Mammary microvascular endothelial cell (primary cell): Measurements from ENCODE around the gene ORC6. TPM values are rescaled to one million over a fixed set of nuclear protein-coding genes. Genes with fewer than 3 reads are reported as not detected.

Source experiments
- total RNA-seq: library from RNA; depleted of rRNA; stranded (reverse); fragments of >200 nt; gene quantifications from 2 replicates; pipeline ENCODE4 v1.2.3, GENCODE V29; 2015

The ORC6 gene, protein sequence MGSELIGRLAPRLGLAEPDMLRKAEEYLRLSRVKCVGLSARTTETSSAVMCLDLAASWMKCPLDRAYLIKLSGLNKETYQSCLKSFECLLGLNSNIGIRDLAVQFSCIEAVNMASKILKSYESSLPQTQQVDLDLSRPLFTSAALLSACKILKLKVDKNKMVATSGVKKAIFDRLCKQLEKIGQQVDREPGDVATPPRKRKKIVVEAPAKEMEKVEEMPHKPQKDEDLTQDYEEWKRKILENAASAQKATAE
- total RNA-seq, result 17.6 and 22.5 TPM in 2 replicates

DNA sequence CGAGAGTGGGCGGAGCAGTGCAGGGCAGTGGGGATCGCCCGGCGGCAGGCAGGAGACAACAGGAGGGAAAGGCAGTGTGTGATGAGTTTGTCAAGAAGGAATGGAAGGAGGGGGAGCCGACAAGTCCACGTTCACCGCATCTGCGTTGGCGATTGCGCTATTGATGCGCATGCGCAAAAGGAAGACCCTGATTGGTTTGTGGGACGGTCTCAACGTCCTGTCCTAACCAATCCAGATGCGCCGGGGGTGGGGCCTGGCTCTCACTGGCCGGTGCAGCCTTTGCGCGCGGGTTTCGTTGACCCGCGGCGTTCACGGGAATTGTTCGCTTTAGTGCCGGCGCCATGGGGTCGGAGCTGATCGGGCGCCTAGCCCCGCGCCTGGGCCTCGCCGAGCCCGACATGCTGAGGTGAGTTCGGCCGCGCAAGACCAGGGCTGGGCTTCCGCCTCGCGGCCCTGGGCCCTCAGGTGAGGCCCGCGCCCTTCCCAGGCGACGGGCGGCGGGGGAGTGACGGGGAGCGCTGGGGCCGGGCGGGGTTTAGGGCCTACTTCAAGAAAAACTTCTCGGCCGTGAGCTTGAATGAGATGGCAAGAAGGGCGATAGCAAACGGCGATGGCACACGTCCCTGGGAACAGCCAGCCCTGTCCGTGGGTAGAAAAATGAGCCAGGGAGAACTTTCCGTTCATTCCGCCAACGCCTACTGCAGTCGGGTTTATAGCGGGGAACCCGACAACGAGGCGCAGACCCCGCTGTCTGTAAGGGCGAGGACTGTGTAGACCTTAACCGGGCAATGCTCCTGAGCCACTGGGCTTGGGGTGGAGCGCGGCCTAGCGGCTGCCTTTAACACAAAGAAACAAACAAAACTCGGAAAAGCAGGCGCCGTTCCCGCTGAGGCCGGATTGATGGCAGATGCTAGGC, at the start of gene ORC6:
ORC6 (plus strand) TSS at position 295 of the 916 bp plus-strand sequence; CDS start at position 342, 47 bp downstream.

DNA sequence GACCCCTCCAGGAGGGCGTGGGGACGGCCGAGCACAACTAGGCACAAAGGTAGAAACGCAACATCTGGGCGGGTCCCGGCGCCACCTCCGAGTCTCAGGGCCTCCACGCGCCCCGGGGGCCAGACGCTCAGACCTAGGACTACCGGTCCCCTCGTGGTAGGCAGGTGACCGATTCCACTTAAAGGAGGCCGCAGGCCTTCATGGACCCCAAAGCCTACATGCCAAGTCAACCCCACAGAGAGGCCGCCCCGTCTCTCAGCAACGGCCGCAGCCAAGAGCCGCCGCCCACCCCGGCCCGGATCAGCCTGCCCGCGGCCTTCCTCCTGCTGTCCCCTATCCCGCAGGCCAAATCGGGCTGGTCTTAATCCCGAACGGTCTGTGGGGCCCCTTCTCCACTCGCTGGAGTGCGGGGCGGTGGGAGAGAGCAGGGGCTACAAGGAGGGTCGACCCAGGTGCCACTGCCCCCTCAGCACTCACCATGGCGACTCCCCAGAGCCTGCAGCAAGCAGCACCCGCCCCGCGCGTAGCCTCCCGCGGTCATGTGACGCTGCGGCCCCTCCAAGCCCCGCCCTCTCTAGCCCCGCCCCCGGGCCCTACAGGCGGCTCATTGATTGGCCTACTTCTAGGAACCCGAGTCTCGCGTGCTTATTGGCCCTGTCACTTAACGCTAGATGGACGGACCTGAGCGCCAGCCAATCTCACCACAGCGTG, 650 bp upstream of the ORC6 start, which contains the start of gene VPS35:
VPS35 (minus strand) TSS at position 525 of the 711 bp plus-strand sequence; CDS start at position 480, 45 bp downstream.

Other genes starting within 250 kb of the ORC6 start
- gene SHCBP1, start 68.3 kb upstream of the ORC6 start, total RNA-seq, result 37.5 and 39.0 TPM in 2 replicates
- gene VPS35, start 481 bp upstream of the ORC6 start, total RNA-seq, result 84.8 and 128 TPM in 2 replicates
- under 0.01 and 1.4 TPM in 2 replicates for gene MYLK3, start 58.7 kb downstream of the ORC6 start, total RNA-seq
- 5.1 and 8.2 TPM in 2 replicates for gene C16orf87, start 141.5 kb downstream of the ORC6 start, total RNA-seq
- 9.0 and 13.6 TPM in 2 replicates for gene GPT2, start 194.7 kb downstream of the ORC6 start, total RNA-seq